ENCODE results near the gene LRRN4. TPM values are rescaled to one million over a fixed set of nuclear protein-coding genes. Genes with fewer than 3 reads are reported as not detected.
"Not testable (repeated sequence)": the region's sequence is repeated elsewhere in the genome, so short reads cannot be mapped to it uniquely, and the experiment has no call there.

LRRN4 gene
- total RNA-seq, 2 experiments from 2014 or later = 0.08 to 0.17 TPM

GRCh38 chr20:6057139-6057538 lies 3.3 kb upstream of the LRRN4 start:
- H3K4me3 Mint-ChIP-seq = no peak overlapping the region
- ChIA-PET POLR2A (no interaction called here), CTCF (no interaction called here)
- H3K9me3 ChIP-seq (ENCODE audit: control insufficient read depth in 1 of 2, insufficient read depth in 1 of 2, low read length in 2 of 2) = no peaks in the 10 kb centered on the region
- peaks cover 4% of the 10 kb centered on the region for H3K4me1 Mint-ChIP-seq (ENCODE audit: low read depth)
- no peaks in the 10 kb centered on the region for H3K4me1 ChIP-seq (ENCODE audit: insufficient read depth, low read length)
- H3K9me3 Mint-ChIP-seq = no peaks in the 10 kb centered on the region
- H3K27me3 Mint-ChIP-seq = peaks cover 32% of the 10 kb centered on the region
- intact Hi-C loops (cut with DNase I, micrococcal nuclease) = no loop called here
- DNase-seq (no peak), ATAC-seq (ENCODE audit: poor library complexity) (no peak)
- H3K27ac ChIP-seq (ENCODE audit: low read depth in 1 of 2, low read length in 2 of 2) = no peak overlapping the region
- no peak for TF ChIP-seq CTCF (IDR thresholded peaks at IDR 0.05)
- peaks cover 15 to 16% of the 10 kb centered on the region in 2 experiments for H3K27me3 ChIP-seq (ENCODE audit: control insufficient read depth in 1 of 2, insufficient read depth in 2 of 2, low read length in 2 of 2)
- H3K27ac Mint-ChIP-seq = no peak overlapping the region
- no peak overlapping the region for H3K4me3 ChIP-seq (ENCODE audit: low read length)
- H3K36me3 Mint-ChIP-seq (ENCODE audit: low read depth) = no peaks in the 10 kb centered on the region
- H3K36me3 ChIP-seq (ENCODE audit: insufficient read depth, low read length) = no peaks in the 10 kb centered on the region

GRCh38 chr20:6055981-6056569 lies 2.2 kb upstream of the LRRN4 start:
- Mint-ChIP-seq H3K27me3 (peaks cover 32% of the 10 kb centered on the region), H3K4me3 (no peak overlapping the region), H3K36me3 (ENCODE audit: low read depth) (no peaks in the 10 kb centered on the region), H3K4me1 (ENCODE audit: low read depth) (peaks cover 3% of the 10 kb centered on the region), H3K9me3 (no peaks in the 10 kb centered on the region), H3K27ac (no peak overlapping the region)
- Histone ChIP-seq H3K9me3 (ENCODE audit: control insufficient read depth in 1 of 2, insufficient read depth in 1 of 2, low read length in 2 of 2) (no peaks in the 10 kb centered on the region), H3K4me1 (ENCODE audit: insufficient read depth, low read length) (no peaks in the 10 kb centered on the region), H3K27me3 (ENCODE audit: control insufficient read depth in 1 of 2, insufficient read depth in 2 of 2, low read length in 2 of 2) (peaks cover 18 to 24% of the 10 kb centered on the region in 2 experiments), H3K4me3 (ENCODE audit: low read length) (no peak overlapping the region), H3K27ac (ENCODE audit: low read depth in 1 of 2, low read length in 2 of 2) (no peak overlapping the region), H3K36me3 (ENCODE audit: insufficient read depth, low read length) (no peaks in the 10 kb centered on the region)
- DNase-seq = no peak
- TF ChIP-seq CTCF (IDR thresholded peaks at IDR 0.05) = no peak
- intact Hi-C loops (cut with DNase I, micrococcal nuclease) = no loop called here
- POLR2A ChIA-PET = no interaction called here
- CTCF ChIA-PET = no interaction called here
- no peak for ATAC-seq (ENCODE audit: poor library complexity)

- peaks cover 26 to 31% of the 10 kb centered on the region in 2 experiments for H3K27me3 ChIP-seq (ENCODE audit: control insufficient read depth in 1 of 2, insufficient read depth in 2 of 2, low read length in 2 of 2)
Observed at GRCh38 chr20:6055161-6055783, 1.4 kb upstream of the LRRN4 start.

GRCh38 chr20:6054689-6055051 lies 810 bp upstream of the LRRN4 start:
- H3K4me1 ChIP-seq (ENCODE audit: insufficient read depth, low read length); DNase-seq; H3K4me3 ChIP-seq (ENCODE audit: low read length); POLR2A ChIA-PET; CTCF ChIA-PET; ATAC-seq (ENCODE audit: poor library complexity); H3K9me3 ChIP-seq (ENCODE audit: control insufficient read depth in 1 of 2, insufficient read depth in 1 of 2, low read length in 2 of 2); H3K9me3 Mint-ChIP-seq; H3K4me1 Mint-ChIP-seq (ENCODE audit: low read depth); H3K36me3 Mint-ChIP-seq (ENCODE audit: low read depth); H3K27ac ChIP-seq (ENCODE audit: low read depth in 1 of 2, low read length in 2 of 2); H3K4me3 Mint-ChIP-seq; intact Hi-C loops (cut with DNase I, micrococcal nuclease); H3K27ac Mint-ChIP-seq; H3K36me3 ChIP-seq (ENCODE audit: insufficient read depth, low read length): not testable (repeated sequence)
- H3K27me3 ChIP-seq (ENCODE audit: control insufficient read depth in 1 of 2, insufficient read depth in 2 of 2, low read length in 2 of 2) = peaks cover 26 to 31% of the 10 kb centered on the region in 2 experiments
- H3K27me3 Mint-ChIP-seq = peaks cover 42% of the 10 kb centered on the region

More at GRCh38 chr20:6055161-6055783, 1.4 kb upstream of the LRRN4 start:
- no peak for TF ChIP-seq CTCF (IDR thresholded peaks at IDR 0.05)
- ATAC-seq (ENCODE audit: poor library complexity) (no peak), DNase-seq (no peak)
- Histone ChIP-seq H3K4me1 (ENCODE audit: insufficient read depth, low read length) (no peaks in the 10 kb centered on the region), H3K9me3 (ENCODE audit: control insufficient read depth in 1 of 2, insufficient read depth in 1 of 2, low read length in 2 of 2) (no peaks in the 10 kb centered on the region), H3K27ac (ENCODE audit: low read depth in 1 of 2, low read length in 2 of 2) (no peak overlapping the region), H3K36me3 (ENCODE audit: insufficient read depth, low read length) (no peaks in the 10 kb centered on the region), H3K4me3 (ENCODE audit: low read length) (no peak overlapping the region)
- H3K4me1 Mint-ChIP-seq (ENCODE audit: low read depth) = no peaks in the 10 kb centered on the region
- peaks cover 40% of the 10 kb centered on the region for H3K27me3 Mint-ChIP-seq
- H3K27ac Mint-ChIP-seq = no peak overlapping the region
- no peak overlapping the region for H3K4me3 Mint-ChIP-seq
- ChIA-PET POLR2A (no interaction called here), CTCF (no interaction called here)
- intact Hi-C loops (cut with DNase I, micrococcal nuclease) = no loop called here
- H3K36me3 Mint-ChIP-seq (ENCODE audit: low read depth) = no peaks in the 10 kb centered on the region
- H3K9me3 Mint-ChIP-seq = no peaks in the 10 kb centered on the region
